OCI-LY1 (cell line): ENCODE data around the gene CEP131.

Source experiments
- EZH2 ChIP-seq: fragments of 200-600 bp; sonication (generic), shearing (Covaris generic); IDR thresholded peaks from 2 replicates; pipeline ENCODE4 v1.8.0; 2017; ENCODE audit warnings: borderline replicate concordance, mixed run types, mild to moderate bottlenecking, antibody characterized with exemption, low read length, moderate library complexity, mixed read lengths
- TF ChIP-seq, protein P1 (sequence below): fragments of 200-600 bp; sonication (generic), shearing (Covaris generic); IDR thresholded peaks from 2 replicates; pipeline ENCODE4 v1.5.1; 2017; ENCODE audit warnings: mild to moderate bottlenecking, antibody characterized with exemption, low read length, moderate library complexity, mixed read lengths

DNA sequence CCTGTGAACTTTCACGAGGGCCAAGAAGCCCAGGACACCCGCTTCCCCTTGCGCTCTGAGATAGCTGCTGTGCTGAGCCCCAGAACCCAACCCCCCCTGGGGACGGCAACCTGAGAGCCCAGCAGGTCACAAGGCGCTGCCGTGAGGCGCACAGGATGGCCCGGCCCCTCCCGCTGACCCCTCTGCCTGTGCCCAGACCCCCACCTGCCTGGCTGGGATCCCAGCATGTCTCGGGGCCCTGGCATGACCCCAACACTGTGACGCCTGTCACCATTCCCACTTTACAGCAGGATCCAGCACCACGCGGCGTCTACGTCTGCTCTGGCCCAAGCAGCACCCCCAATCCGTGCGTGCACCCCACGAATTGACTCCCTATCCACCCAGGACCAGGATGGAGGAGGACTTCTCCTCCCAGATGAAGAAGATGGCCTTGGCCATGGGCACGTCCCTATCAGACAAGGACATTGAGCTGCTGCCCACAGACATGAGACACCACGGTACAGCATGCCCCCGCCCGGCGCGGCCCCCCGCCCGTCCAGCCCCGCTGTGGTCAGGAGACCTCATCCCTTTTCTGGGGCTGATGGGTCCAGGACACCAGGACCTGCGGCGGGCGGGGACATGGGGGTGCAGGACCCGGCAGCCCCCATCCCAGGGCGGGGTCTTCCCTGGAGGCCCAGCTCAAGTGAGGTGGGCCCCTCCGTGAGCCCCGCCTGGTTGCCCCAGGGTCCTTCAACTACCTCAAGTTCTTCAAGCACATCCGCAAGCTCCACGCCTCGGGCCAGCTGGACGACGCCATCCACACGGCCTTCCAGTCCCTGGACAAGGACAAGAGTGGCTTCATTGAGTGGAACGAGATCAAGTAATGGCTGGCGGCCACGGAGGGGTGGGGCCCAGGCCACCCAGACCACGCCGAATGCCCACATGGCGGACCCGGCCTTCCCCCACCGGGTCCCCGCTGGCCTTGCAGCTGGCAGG, 41.6 kb downstream of the CEP131 start:
- TF ChIP-seq, protein P1, sequence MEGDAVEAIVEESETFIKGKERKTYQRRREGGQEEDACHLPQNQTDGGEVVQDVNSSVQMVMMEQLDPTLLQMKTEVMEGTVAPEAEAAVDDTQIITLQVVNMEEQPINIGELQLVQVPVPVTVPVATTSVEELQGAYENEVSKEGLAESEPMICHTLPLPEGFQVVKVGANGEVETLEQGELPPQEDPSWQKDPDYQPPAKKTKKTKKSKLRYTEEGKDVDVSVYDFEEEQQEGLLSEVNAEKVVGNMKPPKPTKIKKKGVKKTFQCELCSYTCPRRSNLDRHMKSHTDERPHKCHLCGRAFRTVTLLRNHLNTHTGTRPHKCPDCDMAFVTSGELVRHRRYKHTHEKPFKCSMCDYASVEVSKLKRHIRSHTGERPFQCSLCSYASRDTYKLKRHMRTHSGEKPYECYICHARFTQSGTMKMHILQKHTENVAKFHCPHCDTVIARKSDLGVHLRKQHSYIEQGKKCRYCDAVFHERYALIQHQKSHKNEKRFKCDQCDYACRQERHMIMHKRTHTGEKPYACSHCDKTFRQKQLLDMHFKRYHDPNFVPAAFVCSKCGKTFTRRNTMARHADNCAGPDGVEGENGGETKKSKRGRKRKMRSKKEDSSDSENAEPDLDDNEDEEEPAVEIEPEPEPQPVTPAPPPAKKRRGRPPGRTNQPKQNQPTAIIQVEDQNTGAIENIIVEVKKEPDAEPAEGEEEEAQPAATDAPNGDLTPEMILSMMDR, result no peak
- no peak for TF ChIP-seq EZH2
